Right forelimb (tissue), 1 donor: ENCODE measurements around the gene EFCAB14.
"Not testable (repeated sequence)": the region's sequence is repeated elsewhere in the genome, so short reads cannot be mapped to it uniquely, and the experiment has no call there.

Experiments
- DNase-seq: peaks from one replicate; pipeline ENCODE4 v3.0.0-alpha.2; 2018

EFCAB14 gene

DNA sequence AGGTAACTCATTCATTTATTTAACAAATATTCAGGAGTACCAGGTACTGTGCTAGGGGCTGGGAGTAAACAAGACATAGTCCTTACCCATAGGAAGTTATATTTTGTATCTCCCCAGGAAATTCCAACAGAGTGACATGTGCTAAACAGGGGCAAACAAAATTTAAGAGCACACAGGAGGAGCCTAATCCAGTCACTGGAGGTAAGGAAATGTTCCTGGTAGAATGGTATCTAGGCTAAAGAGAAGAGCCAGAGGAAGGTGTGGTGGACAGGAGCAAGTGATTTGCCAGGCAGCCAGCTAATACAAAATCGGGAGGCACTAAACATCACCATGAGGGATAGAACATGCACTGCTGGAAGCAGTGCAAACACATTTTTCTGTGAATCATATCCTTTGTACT is 36.9 kb downstream of the EFCAB14 start:
- DNase-seq, result no peak

DNA sequence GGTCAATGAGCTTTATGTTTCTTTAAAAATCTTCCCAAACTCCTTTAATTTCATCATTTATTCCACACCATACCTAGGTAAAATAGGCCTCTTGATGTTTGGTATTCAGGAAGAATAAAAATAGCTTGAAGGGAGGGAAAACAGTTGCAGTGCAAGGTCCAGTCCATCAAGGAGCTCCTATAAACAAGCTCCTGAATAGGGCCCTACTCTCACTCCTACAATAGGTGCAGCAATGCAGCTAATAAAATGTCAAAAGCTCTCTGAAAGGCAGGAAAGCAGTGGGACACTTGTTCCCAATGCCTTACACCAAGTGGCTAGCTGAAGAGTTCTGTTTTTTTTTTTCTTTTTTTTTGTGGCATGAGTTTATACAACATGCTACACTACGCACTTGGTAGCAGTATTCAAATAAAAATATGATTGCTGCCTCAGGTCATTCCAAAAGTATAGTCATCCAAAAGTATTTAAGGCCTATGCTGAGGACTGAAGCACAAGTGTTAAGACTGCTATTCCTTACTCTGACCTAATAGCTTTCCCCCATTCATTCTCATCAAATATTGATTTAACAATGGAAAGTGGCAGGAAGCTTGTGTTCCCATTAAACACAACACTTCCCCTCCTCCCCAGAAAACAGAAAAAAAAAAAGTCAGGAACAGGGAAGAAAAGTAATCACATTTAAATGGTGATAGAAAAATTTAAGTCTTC is 37.4 kb downstream of the EFCAB14 start:
- DNase-seq, result no peak

DNA sequence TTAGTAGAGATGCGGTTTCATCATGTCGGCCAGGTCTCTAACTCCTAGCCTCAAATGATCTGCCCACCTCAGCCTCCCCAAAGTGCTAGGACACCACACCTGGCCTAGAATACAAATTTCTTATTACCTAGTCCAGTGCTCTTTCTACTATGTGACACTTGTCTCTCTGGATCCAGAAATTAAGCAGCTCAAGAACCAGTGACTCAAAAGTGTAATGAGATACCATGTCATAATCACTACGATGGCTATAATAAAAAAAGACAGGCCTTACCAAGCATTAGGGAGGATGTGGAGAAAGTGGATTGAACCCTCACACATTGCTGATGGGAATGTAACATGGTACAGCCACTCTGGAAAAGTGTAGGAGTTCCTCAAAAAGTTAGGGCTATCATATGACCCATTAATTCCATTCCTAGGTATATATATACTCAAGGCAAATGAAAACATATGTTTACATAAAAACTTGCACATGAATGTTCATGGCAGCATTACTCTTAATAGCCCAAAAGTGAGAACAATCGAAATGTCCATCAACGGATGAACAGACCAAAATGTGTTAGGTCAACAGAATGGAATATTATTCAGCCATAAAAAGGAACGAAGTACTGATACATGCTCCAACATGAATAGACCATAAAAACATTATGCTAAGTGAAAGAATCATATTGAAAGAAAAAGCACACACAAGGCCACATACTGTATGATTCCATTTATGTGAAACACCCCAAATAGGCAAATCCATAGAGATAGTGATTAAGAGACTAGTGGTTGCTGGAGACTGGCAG is 38.9 kb downstream of the EFCAB14 start:
- no peak for DNase-seq

DNA sequence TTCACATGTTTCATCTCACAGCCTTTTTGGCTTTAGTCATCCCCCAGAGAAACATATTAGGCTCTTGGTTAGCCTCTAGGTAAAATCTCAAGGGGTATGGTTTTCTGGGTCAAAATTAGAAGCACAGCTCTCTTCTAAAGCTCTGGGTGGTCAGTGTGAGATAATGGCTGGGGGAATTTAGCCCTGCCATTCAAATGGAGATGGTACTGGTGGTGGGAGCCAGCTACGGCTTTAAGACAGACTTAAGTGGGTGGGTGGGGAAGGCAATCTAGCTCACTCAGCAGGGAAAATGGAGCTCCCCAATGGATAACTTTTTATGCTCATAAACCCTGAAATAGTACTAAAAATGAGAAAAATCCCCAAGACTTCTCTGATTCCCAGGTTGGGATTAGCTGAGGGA is 41.6 kb downstream of the EFCAB14 start:
- DNase-seq, result no peak

DNA sequence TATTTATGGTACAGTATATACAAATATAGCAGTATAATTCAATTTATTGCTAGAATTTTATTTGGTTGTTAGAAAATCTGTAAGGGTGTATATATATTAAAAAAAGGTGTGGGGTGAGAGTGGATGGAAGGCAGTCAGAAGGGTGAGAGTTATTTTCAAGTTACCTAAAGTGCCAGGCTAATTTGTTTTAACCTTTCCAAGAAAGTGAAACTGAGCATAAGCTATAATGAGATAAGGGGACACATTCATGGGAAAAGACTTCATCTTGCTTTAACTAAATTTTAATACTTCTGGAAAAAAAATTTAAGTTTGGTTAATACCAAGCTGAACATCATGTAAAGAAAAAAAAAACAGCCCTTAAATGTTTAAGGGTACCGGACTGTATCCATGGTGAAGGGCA is 42.4 kb downstream of the EFCAB14 start:
- DNase-seq, result no peak

DNA sequence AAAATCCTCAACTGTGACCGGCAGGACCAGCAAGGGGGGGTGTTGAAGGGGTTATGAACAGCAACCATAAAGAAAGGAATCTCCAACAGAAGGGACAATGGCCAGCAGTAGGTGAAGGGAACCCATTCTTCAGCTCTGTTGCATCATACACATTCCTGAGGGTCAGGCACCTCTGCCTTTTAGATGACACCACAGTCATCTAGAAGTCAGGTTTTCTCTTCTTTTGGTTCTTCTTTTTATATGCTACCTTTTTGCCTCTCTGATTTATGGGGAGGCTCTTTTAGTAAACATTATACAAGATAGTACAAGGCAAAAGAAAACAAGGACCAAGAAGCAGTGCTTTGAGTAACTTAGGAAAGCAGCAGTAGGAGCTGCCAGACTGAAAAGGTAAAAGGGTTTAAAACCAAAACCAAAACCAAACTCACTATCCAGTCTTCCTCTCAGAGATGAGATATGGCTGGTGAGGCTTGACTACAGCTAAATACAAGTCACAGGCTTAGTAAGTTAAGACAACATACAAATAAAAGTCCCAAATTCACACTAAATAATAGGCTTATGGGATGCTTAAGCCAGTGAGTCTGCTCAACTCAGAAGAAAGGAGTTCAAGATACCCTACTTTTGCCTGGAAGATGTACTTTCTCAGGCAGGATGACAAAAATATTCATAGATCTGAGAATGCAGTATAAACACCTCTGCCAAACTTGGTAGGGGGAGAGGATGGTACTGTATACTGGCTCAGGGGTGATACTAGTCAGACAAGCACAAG is 43.2 kb downstream of the EFCAB14 start:
- DNase-seq, result no peak

DNA sequence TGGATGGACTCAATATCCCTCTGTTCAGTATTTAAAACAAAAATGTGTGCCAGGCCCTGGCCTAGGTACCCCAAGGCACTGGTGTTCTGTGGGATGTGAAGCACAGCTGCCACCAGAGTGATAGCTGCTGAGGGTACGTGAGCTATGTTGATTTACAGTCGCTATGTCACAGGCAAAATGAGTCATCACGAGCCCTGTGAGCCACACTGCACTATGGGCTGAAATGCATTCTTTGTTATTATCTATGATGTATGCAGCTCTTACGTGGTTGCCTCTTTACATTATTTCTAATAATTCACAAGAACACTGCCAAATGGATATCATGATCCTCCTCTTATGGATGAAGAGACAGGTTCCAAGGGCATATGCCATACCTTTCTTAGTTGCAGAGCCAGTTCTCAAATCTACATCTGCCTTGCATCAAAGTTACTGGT is 45.1 kb downstream of the EFCAB14 start:
- DNase-seq, result no peak

DNA sequence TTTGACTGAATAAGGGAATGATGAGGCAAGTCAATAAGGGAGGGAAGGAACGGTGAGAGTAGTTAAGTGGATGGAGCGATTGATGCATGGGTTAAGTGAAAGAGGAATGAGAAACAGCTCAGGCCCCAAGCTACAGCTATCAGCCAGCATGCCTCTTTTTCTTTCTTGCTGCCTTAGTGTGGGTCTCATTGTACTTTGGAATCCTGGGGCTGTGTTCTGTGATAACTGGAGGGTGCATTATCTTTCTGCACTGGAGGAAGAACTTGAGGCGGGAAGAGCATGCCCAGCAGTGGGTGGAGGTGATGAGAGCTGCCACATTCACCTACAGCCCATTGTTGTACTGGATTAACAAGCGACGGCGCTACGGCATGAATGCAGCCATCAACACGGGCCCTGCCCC is 46.2 kb downstream of the EFCAB14 start:
- DNase-seq, result no peak

DNA sequence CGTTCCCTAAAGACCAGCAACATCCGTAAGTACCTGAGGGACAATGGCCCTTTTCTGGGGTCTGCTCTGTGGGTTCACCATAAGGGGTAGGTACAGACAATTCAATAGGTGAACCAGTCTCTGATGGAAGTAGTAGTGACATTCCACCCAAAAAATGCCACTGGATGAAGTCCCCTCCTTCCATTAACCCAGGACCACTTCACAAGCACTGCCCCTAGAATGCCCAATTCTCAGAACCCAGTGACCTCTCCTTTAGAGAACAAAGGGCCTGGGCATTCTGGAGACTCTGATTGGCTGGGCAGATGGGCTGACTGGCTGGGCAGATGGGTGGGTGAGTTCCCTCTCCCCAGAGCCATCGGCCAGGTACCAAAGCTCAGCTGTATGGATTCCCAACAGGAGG is 47.4 kb downstream of the EFCAB14 start, which contains the start of gene TEX38:
Gene TEX38, plus strand, starts transcription at position 301 of the 400 bp plus-strand sequence. Its CDS starts 81 bp downstream, at position 382.
- no peak for DNase-seq

DNA sequence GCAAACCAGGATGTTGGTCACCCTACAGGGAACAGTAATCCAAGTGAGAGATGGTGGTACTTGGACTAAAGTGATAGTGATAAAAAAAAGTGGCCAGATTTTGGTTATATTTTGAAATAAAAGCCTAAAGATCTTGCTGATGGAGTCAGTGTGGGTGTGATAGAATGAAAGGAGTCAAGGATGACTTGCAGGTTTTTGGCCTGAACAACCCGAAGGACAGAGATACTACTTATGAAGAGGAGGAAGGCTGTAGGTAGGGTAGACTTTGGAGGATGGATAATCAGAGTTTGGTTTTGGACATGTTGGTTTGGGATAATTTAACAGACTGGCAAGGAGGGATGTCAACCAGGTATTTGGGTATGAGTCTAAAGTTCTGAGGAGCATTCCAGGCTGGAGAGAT is 48.8 kb downstream of the EFCAB14 start:
- DNase-seq, result no peak

DNA sequence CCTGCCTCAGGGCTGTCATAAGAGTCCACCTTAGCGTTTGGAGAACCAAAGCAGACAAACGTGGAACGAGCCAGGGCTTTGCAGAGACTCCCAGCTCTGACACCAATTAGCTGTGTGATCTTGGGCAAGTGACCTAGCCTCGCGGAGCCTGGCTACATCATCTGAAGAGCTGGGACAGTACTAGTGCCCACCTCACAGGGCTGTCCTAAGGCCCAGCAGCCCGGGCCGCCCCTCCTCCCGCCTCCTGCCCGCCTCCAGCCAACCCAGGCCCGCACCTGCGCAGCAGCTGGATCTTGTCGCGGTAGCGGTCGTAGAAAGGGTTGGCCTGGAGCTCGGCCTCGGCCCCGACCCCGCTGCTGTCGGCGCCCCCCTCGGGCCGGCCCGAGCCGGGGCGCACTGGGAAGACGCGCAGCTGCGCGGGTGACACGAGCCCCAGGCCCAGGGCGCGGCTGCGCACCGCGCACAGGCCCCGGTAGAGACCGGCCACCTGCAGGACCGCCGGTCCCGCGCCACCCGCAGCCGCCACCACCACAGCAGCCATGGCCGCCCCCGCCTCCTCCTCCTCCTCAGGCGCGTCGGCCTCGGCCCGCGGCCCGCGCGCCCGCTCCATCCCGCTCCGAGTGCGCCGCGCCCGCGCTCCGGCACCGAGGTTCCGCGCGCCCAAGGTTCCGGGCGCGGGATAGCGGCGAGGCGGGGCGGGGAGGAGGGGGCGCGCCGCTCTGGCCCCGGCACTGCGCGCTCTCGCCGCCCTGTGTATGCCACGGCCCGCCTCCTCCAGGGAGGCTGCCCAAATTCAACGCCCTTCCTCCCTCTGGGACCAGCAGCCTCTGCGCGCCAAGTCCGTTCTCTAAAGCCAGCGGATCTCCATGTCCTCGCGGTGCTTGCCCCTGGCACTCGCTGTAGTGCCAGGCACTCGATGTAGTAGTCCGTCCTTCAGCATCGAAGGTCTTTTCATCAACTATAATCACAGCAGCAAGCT is 50.8 kb downstream of the EFCAB14 start, which contains the start of gene ATPAF1:
Gene ATPAF1, minus strand, starts transcription at position 583 of the 979 bp plus-strand sequence. Its CDS starts 42 bp downstream, at position 541.
- DNase-seq, result peak; percentile 79

DNA sequence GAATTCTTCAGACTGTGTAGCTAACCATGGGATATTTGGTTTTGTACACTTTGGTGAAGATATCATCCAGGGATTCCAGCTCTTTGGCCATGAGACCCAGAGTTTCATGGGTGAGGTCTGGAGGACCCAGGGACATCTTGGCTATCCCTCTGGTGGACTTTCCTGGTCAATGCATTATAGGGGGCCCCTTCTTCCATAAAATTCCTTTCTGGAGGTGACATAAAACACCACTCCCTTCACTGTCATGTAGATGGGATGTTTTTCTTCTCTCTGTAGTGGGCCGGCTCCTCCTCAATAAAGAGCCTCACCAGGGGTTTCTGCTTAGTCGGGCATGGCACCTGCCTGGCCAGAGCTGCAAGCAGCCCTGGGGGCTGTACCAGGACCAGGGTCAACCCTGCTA is 52.9 kb downstream of the EFCAB14 start:
- DNase-seq, result no peak

DNA sequence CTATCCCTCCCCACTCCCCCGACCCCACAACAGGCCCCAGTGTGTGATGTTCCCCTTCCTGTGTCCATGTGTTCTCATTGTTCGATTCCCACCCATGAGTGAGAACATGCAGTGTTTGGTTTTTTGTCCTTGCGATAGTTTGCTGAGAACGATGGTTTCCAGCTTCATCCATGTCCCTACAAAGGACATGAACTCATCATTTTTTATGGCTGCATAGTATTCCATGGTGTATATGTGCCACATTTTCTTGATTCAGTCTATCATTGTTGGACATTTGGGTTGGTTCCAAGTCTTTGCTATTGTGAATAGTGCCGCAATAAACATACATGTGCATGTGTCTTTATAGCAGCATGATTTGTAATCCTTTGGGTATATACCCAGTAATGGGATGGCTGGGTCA is 56.0 kb downstream of the EFCAB14 start:
- not testable (repeated sequence) for DNase-seq

DNA sequence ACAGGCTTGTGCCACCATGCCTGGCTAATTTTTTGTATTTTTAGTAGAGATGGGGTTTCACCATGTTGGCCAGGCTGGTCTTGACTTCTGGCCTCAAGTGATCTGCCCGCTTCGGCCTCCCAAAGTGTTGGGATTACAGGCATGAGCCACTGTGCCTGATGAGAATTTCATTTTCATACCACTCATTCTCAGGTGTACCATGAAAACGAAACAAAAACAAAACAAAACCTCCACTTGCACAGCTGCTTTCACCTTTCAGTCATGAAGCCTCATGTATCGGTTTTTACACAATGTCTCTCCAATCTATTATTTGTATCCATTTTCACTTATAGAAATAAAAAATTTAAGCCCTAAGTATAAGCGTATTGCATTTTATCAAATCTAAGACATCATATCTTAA is 58.8 kb downstream of the EFCAB14 start:
- DNase-seq, result not testable (repeated sequence)

DNA sequence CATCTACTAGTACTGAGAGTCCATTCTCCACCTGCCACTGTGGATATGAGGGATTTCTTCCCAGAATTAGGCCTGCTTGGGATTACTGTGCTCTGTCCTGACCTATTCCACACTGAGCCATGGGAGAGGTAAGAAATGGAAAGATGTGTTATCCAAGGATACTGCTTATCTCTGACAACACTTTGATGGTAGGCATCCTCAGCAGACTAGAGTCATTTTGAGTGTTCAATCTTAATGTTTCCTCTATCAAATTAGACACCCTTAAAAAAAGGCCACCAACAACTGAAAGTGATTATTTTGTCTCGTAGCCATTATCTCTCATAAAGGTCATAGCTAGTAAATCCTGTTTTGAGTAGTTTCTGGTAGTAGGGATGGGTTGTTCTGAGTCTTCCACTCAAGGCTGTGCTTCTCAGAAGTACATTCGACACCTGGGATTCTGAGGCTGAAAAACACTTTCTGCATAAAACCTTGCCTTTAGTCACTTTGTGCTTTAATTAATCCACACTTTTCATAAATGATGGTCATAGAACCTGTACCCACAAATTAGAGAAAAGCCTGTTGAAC is 59.5 kb downstream of the EFCAB14 start:
- no peak for DNase-seq

DNA sequence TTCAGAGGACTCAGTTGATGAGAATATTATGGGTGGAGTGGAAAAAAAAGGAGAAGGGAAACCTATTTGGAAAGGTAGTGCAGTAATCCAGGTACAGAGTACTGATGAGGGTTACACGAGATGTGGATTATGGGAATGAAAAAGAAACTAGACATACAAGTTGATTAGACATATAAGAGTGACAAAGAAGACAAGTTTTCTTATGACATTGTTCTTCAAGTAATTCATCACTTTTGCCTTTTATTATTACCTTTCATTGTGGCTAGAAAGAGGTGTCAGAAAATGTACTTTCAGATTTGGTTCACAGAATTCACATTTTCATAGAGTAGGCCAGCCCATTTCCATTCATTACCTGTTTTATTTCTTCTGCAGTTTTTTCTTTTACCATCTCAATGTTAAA is 61.1 kb downstream of the EFCAB14 start:
- no peak for DNase-seq

DNA sequence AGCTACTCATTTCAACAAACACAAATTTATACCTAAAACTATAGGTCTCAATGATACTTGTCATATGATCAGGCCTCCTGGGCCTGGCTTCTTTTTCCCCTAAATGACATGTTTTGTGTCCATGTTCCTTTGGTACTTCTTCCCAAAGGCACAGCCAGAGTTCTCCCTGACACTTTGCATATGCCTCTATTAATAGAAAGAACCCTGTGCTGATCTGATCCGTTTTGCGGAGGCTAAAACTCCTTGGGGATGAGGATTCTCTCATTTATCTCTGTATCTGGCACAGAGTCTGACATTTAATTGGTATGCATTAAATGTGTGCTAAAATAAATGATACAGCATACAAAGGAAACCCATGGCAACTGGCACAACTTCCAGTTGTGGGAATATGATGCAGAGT is 62.3 kb downstream of the EFCAB14 start:
- DNase-seq, result no peak

DNA sequence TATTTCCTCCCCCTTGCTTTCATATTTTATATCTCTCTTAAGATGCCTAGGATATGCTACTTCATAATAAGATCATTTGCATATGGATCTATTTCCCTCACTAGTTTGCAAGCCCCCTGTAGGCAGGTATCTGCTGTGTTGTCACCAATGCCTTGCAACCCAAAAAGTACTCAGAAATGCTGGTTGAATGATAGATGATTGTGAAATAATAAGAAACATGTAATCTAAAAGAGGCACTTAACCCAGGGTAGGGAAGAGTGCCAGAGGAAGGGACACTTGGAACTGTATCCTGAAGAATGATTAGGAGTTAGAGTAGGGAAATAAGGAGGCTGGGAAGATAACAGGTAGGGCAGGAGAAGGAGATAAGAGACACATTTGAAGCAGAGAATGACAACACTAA is 63.1 kb downstream of the EFCAB14 start:
- DNase-seq, result no peak

DNA sequence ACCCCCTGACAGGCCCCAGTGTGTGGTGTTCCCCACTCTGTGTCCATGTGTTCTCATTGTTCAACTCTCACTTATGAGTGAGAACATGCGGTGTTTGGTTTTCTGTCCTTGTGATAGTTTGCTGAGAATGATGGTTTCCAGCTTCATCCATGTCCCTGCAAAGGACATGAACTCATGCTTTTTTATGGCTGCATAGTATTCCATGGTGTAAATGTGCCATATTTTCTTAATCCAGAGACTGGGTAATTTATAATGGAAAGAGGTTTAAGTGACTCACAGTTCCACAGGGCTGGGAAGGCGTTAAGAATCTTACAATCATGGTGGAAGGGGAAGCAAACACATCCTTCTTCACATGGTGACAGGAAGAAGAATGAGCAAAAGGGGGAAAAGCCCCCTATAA is 64.2 kb downstream of the EFCAB14 start:
- DNase-seq, result not testable (repeated sequence)

DNA sequence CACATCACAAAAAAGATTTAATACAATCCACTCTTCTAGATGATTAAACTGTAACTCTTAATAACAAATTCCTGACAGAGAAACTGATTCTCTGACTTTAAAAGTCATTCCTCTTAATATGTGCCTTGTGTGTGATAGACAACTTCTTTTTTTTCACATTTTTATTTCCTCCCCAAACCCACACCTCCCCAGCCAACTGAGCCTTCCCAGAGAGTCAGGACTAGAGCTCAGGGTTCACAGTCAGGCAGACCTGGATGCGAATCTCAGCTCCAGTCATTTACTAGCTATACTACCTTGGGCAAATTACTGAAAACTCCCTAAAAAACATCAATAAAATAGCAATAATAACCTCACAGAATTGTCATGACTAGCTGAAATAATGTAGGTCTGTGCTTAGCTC is 64.9 kb downstream of the EFCAB14 start:
- DNase-seq, result no peak

DNA sequence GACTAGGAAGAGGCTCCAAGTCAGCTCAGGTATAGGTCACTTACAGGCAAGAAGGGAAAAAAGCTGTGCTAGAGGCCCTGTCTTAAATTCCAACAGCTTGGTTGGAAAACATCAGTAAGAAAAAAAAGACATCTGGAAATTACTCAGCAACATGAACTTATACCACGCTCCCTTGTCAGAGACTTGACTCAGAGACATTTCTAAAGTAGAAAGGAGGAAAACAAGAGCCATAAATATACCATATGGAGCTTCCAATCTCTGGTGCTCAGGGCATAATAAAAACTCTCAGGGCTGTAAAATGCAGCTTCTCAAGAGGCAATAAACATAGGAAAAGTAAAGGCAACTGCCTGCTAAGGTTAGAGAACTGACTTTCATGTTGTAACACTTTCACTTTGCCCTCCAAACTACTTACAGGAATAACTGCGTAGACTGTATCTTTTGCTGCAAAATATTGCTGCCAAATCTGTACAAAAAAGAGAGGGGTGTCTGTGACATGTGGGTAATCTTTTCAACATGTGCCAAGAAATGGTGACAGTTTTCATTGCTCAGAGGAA is 65.4 kb downstream of the EFCAB14 start:
- no peak for DNase-seq
